ENCODE measurements around the gene CHRM5. TPM values are rescaled to one million over a fixed set of nuclear protein-coding genes. Genes with fewer than 3 reads are reported as not detected.

The CHRM5 gene
- total and polyA plus RNA-seq, 2 donors (not counting 1 experiment from before 2014, with no cell fraction given) = not detected

- no peak overlapping the region for H3K27ac Mint-ChIP-seq
- H3K9me3 ChIP-seq (ENCODE audit: control extremely low read depth in 1 of 3, control insufficient read depth in 2 of 3, insufficient read depth in 1 of 3, low read length in 2 of 3) = peaks cover 0 to 13% (median 1%) of the 10 kb centered on the region in 3 donors
- no peaks in the 10 kb centered on the region for H3K27me3 ChIP-seq (replicated peaks in 1 of 4; ENCODE audit: control extremely low read depth in 1 of 4, control insufficient read depth in 3 of 4, insufficient read depth in 4 of 4, low read length in 3 of 4)
- intact Hi-C loops (cut with micrococcal nuclease) = no loop called here
- DNase-seq (no peak), ATAC-seq (ENCODE audit: low read depth) (no peak)
- H3K79me2 ChIP-seq (ENCODE audit: control insufficient read depth, insufficient read depth, low read length) = peaks cover 7% of the 10 kb centered on the region
- H3K9me3 Mint-ChIP-seq (ENCODE audit: insufficient read depth) = no peaks in the 10 kb centered on the region
- H3K4me1 Mint-ChIP-seq = peaks cover 2% of the 10 kb centered on the region
- H3K4me3 Mint-ChIP-seq = no peak overlapping the region
- TF ChIP-seq, protein P1, sequence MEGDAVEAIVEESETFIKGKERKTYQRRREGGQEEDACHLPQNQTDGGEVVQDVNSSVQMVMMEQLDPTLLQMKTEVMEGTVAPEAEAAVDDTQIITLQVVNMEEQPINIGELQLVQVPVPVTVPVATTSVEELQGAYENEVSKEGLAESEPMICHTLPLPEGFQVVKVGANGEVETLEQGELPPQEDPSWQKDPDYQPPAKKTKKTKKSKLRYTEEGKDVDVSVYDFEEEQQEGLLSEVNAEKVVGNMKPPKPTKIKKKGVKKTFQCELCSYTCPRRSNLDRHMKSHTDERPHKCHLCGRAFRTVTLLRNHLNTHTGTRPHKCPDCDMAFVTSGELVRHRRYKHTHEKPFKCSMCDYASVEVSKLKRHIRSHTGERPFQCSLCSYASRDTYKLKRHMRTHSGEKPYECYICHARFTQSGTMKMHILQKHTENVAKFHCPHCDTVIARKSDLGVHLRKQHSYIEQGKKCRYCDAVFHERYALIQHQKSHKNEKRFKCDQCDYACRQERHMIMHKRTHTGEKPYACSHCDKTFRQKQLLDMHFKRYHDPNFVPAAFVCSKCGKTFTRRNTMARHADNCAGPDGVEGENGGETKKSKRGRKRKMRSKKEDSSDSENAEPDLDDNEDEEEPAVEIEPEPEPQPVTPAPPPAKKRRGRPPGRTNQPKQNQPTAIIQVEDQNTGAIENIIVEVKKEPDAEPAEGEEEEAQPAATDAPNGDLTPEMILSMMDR (IDR thresholded peaks at IDR 0.05) = no peak
- TF ChIP-seq EZH2 (IDR thresholded peaks at IDR 0.05; ENCODE audit: borderline replicate concordance, insufficient read depth, low read depth, low read length, poor library complexity, severe bottlenecking) = no peak
- no peak overlapping the region for H3K4me2 ChIP-seq (replicated peaks; ENCODE audit: low read depth, low read length, poor library complexity, severe bottlenecking)
- no peaks in the 10 kb centered on the region for H3K27me3 Mint-ChIP-seq
- H3K36me3 ChIP-seq (replicated peaks in 1 of 2; ENCODE audit: control extremely low read depth in 1 of 2, control insufficient read depth in 1 of 2, extremely low read depth in 1 of 2, insufficient read depth in 2 of 2, low read length in 1 of 2) = no peaks in the 10 kb centered on the region
- no peaks in the 10 kb centered on the region for H3K4me1 ChIP-seq (ENCODE audit: control insufficient read depth in 2 of 2, insufficient read depth in 2 of 2, low read length in 2 of 2)
- no peak overlapping the region for H3K4me3 ChIP-seq (ENCODE audit: control extremely low read depth in 1 of 5, extremely low read depth in 1 of 5, insufficient read depth in 1 of 5, low read depth in 2 of 5, low read length in 4 of 5)
- no peak overlapping the region for H3K27ac ChIP-seq (ENCODE audit: low read length in 2 of 2)
- ChIA-PET POLR2A (no interaction called here), CTCF (no interaction called here)
- H4K20me1 ChIP-seq (ENCODE audit: control insufficient read depth, insufficient read depth, low read length, poor library complexity, severe bottlenecking) = no peaks in the 10 kb centered on the region
- H2AFZ ChIP-seq (ENCODE audit: insufficient read depth, low read depth, low read length, poor library complexity, severe bottlenecking) = no peak overlapping the region
- no peak overlapping the region for H3K9ac ChIP-seq (ENCODE audit: low read length)
- WGBS (ENCODE audit: insufficient coverage) = no CpG with 5 or more reads among the region's 3 CpGs
These were observed 57.0 kb downstream of the CHRM5 start for GRCh38 chr15:34025252-34025651.

DNA sequence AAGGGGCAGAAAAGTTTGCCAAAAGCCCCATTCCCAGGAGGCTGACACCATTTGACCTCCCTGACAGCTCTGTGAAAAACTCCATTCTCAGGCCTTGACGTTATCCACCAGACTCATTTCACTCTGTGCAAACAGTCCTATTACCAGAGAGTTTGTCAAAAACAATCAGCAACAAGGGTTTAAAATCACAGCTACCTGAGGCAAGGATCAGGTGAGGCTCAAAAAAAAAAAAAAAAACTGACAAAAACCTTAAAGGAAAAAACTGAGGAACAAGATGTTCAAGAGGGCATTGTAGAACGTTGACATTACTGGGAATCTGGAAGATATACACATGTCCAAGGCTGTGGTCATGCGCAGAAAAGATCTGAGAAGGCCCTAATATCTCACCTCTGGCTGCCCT lies 59.3 kb downstream of the CHRM5 start:
- CTCF ChIA-PET = no interaction called here
- DNase-seq (no peak), ATAC-seq (ENCODE audit: low read depth) (no peak)
- 100% methylated on average over 2 of the region's 3 CpGs for WGBS (ENCODE audit: insufficient coverage)
- H3K27ac ChIP-seq (ENCODE audit: low read length in 2 of 2) = no peak overlapping the region
- intact Hi-C loops (cut with micrococcal nuclease) = no loop called here
- Mint-ChIP-seq H3K27me3 (no peaks in the 10 kb centered on the region), H3K4me1 (peaks cover 2% of the 10 kb centered on the region), H3K9me3 (ENCODE audit: insufficient read depth) (no peaks in the 10 kb centered on the region), H3K4me3 (no peak overlapping the region), H3K27ac (no peak overlapping the region)
- no peaks in the 10 kb centered on the region for H4K20me1 ChIP-seq (ENCODE audit: control insufficient read depth, insufficient read depth, low read length, poor library complexity, severe bottlenecking)
- POLR2A ChIA-PET = no interaction called here
- H3K4me2 ChIP-seq (replicated peaks; ENCODE audit: low read depth, low read length, poor library complexity, severe bottlenecking) = no peak overlapping the region
- H3K27me3 ChIP-seq (replicated peaks in 1 of 4; ENCODE audit: control extremely low read depth in 1 of 4, control insufficient read depth in 3 of 4, insufficient read depth in 4 of 4, low read length in 3 of 4) = no peaks in the 10 kb centered on the region
- no peak overlapping the region for H2AFZ ChIP-seq (ENCODE audit: insufficient read depth, low read depth, low read length, poor library complexity, severe bottlenecking)
- H3K4me3 ChIP-seq (ENCODE audit: control extremely low read depth in 1 of 5, extremely low read depth in 1 of 5, insufficient read depth in 1 of 5, low read depth in 2 of 5, low read length in 4 of 5) = no peak overlapping the region
- peaks cover 19% of the 10 kb centered on the region for H3K79me2 ChIP-seq (ENCODE audit: control insufficient read depth, insufficient read depth, low read length)
- H3K9ac ChIP-seq (ENCODE audit: low read length) = no peak overlapping the region
- no peaks in the 10 kb centered on the region for H3K36me3 ChIP-seq (replicated peaks in 1 of 2; ENCODE audit: control extremely low read depth in 1 of 2, control insufficient read depth in 1 of 2, extremely low read depth in 1 of 2, insufficient read depth in 2 of 2, low read length in 1 of 2)
- TF ChIP-seq, protein P1 (IDR thresholded peaks at IDR 0.05) = no peak
- no peak for TF ChIP-seq EZH2 (IDR thresholded peaks at IDR 0.05; ENCODE audit: borderline replicate concordance, insufficient read depth, low read depth, low read length, poor library complexity, severe bottlenecking)
- no peaks in the 10 kb centered on the region for H3K4me1 ChIP-seq (ENCODE audit: control insufficient read depth in 2 of 2, insufficient read depth in 2 of 2, low read length in 2 of 2)
- H3K9me3 ChIP-seq (ENCODE audit: control extremely low read depth in 1 of 3, control insufficient read depth in 2 of 3, insufficient read depth in 1 of 3, low read length in 2 of 3) = peaks cover 0 to 13% (median 1%) of the 10 kb centered on the region in 3 donors

All from B cell (primary cell).